ENCODE data around the gene ETV6. TPM values are rescaled to one million over a fixed set of nuclear protein-coding genes. Genes with fewer than 3 reads are reported as not detected.

The ETV6 gene
- total RNA-seq, 2 donors from 2014 or later: 17.5 to 17.9 TPM

DNA sequence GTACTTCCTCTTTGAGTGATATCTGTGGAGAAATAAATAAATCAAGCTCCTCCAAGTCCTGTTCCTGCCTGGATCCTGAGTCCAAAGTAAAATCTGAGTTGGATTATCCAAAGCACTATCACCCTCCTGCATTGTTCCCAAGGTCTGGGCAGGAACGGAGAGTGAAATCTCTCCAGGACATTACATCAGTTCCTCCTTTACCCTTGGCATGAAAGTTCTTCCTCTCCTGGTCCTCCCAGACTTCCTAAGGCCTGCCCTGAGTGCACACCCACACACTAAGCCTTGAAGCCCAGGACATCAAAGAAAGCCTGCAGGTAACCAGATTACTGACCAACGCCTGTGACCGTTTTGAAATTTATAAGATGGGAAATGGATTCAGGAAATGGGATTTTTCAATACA lies 214.5 kb downstream of the ETV6 start:
- H3K4me3 ChIP-seq: no peak overlapping the region
- H3K9me3 ChIP-seq: no peaks in the 10 kb centered on the region
- peak; percentile 21 for ATAC-seq
- intact Hi-C loops (cut with DNase I): no loop called here
- peak overlapping the region; percentile 43 to 80 (median 67) for H3K27ac ChIP-seq
- WGBS, 2 donors: 31 to 41% methylated on average over 3 of the region's 3 CpGs
- TF ChIP-seq POLR2A (IDR thresholded peaks at IDR 0.05): no peak
- TF ChIP-seq, protein P1, sequence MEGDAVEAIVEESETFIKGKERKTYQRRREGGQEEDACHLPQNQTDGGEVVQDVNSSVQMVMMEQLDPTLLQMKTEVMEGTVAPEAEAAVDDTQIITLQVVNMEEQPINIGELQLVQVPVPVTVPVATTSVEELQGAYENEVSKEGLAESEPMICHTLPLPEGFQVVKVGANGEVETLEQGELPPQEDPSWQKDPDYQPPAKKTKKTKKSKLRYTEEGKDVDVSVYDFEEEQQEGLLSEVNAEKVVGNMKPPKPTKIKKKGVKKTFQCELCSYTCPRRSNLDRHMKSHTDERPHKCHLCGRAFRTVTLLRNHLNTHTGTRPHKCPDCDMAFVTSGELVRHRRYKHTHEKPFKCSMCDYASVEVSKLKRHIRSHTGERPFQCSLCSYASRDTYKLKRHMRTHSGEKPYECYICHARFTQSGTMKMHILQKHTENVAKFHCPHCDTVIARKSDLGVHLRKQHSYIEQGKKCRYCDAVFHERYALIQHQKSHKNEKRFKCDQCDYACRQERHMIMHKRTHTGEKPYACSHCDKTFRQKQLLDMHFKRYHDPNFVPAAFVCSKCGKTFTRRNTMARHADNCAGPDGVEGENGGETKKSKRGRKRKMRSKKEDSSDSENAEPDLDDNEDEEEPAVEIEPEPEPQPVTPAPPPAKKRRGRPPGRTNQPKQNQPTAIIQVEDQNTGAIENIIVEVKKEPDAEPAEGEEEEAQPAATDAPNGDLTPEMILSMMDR (IDR thresholded peaks at IDR 0.05): no peak
- H3K27me3 ChIP-seq: no peaks in the 10 kb centered on the region
- H3K4me1 ChIP-seq: peaks cover 34% of the 10 kb centered on the region
- DNase-seq: no peak
- peaks cover 0 to 3% of the 10 kb centered on the region in 2 donors for H3K36me3 ChIP-seq (replicated peaks in 1 of 2; ENCODE audit: insufficient read depth in 1 of 2, low read depth in 2 of 2)

DNA sequence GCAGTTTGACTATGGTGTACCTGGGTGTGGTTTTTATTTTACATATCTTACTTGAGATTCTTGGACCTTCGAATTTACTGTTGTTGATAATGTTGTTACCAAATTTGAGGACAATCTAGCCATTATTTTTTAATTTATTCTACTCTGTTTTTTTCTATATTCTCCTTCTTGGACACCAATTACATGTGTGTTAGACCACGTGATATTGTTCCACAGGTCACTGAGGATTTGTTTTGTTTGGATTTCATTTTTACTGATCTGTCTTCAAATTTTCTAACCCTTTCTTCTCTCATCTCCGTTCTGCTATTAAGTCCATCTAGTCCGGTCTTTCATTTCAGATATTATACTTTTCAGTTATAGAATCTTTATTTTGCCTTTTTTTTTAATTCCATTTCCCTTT lies 216.3 kb downstream of the ETV6 start:
- Histone ChIP-seq H3K36me3 (replicated peaks in 1 of 2; ENCODE audit: insufficient read depth in 1 of 2, low read depth in 2 of 2) (peaks cover 4 to 7% of the 10 kb centered on the region in 2 donors), H3K27ac (no peak overlapping the region), H3K4me1 (peaks cover 34% of the 10 kb centered on the region), H3K9me3 (no peaks in the 10 kb centered on the region), H3K4me3 (no peak overlapping the region), H3K27me3 (no peaks in the 10 kb centered on the region)
- ATAC-seq (no peak), DNase-seq (no peak)
- intact Hi-C loops (cut with DNase I): no loop called here
- 94 to 98% methylated on average over 4 of the region's 4 CpGs for WGBS, 2 donors
- TF ChIP-seq, protein P1 (IDR thresholded peaks at IDR 0.05): no peak
- TF ChIP-seq POLR2A (IDR thresholded peaks at IDR 0.05): no peak

DNA sequence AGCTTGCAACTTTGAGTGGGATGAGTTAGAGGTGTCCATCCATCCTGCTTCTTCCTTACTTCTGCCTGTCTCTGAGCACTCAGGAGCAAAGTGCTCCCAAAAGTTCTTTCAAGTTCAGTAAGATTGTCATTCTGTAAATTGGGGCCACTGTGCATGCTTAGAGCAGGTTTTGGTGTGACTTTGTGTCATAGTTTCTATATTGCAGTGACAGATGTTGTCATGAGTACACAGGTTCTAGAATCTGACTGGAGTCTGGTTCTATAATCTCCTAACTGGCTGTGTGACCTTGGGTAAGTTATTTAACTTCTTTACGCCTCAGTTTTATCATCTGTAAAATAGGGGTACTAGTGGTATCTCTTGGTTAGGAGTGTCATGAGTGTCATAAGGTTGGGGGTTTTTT lies 218.6 kb downstream of the ETV6 start:
- Histone ChIP-seq H3K9me3 (no peaks in the 10 kb centered on the region), H3K27ac (no peak overlapping the region), H3K27me3 (no peaks in the 10 kb centered on the region), H3K4me3 (no peak overlapping the region), H3K4me1 (peaks cover 14% of the 10 kb centered on the region), H3K36me3 (replicated peaks in 1 of 2; ENCODE audit: insufficient read depth in 1 of 2, low read depth in 2 of 2) (peaks cover 4 to 9% of the 10 kb centered on the region in 2 donors)
- WGBS, 2 donors: 80 to 83% methylated on average over 1 of the region's 1 CpG
- intact Hi-C loops (cut with DNase I): no loop called here
- ATAC-seq (no peak), DNase-seq (no peak)
- TF ChIP-seq, protein P1 (IDR thresholded peaks at IDR 0.05): no peak
- no peak for TF ChIP-seq POLR2A (IDR thresholded peaks at IDR 0.05)

DNA sequence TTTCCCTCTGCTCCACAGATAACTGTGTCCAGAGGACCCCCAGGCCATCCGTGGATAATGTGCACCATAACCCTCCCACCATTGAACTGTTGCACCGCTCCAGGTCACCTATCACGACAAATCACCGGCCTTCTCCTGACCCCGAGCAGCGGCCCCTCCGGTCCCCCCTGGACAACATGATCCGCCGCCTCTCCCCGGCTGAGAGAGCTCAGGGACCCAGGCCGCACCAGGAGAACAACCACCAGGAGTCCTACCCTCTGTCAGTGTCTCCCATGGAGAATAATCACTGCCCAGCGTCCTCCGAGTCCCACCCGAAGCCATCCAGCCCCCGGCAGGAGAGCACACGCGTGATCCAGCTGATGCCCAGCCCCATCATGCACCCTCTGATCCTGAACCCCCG lies 219.9 kb downstream of the ETV6 start:
- H3K4me1 ChIP-seq: peaks cover under 1% of the 10 kb centered on the region
- no peaks in the 10 kb centered on the region for H3K9me3 ChIP-seq
- peaks cover 4 to 9% of the 10 kb centered on the region in 2 donors for H3K36me3 ChIP-seq (replicated peaks in 1 of 2; ENCODE audit: insufficient read depth in 1 of 2, low read depth in 2 of 2)
- ATAC-seq (no peak), DNase-seq (no peak)
- no peak for TF ChIP-seq POLR2A (IDR thresholded peaks at IDR 0.05)
- TF ChIP-seq, protein P1 (IDR thresholded peaks at IDR 0.05): no peak
- intact Hi-C loops (cut with DNase I): no loop called here
- no peak overlapping the region for H3K4me3 ChIP-seq
- no peaks in the 10 kb centered on the region for H3K27me3 ChIP-seq
- H3K27ac ChIP-seq: no peak overlapping the region
- 96 to 99% methylated on average over 18 of the region's 18 CpGs for WGBS, 2 donors

DNA sequence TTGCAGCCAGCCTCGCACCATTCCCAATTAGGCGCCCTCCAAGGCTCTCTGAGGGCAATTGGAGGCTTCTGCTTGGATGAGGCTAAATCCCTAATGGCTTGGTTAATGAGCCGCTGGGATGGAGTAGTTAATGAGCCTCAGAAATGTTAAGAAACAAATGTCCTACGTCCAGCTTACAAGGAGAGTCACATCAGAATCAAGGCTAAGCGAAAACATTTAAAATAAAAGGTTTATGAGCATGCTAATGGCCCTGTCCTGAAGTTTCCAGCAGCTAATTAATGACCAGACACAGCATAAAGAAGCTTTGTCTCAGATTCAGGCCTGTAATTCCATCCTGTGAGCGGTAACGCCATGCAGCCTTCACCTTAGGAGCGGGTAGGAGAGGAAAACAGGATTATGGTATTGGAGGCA lies 220.6 kb downstream of the ETV6 start:
- Histone ChIP-seq H3K4me3 (no peak overlapping the region), H3K27me3 (no peaks in the 10 kb centered on the region), H3K27ac (no peak overlapping the region), H3K9me3 (no peaks in the 10 kb centered on the region), H3K4me1 (no peaks in the 10 kb centered on the region), H3K36me3 (replicated peaks in 1 of 2; ENCODE audit: insufficient read depth in 1 of 2, low read depth in 2 of 2) (peaks cover 4 to 9% of the 10 kb centered on the region in 2 donors)
- DNase-seq (no peak), ATAC-seq (no peak)
- TF ChIP-seq, protein P1 (IDR thresholded peaks at IDR 0.05): no peak
- TF ChIP-seq POLR2A (IDR thresholded peaks at IDR 0.05): no peak
- intact Hi-C loops (cut with DNase I): no loop called here
- 74 to 91% methylated on average over 8 of the region's 8 CpGs for WGBS, 2 donors
